Endothelial cell of hepatic sinusoid (primary cell): ENCODE results near the gene CDH22.

Experiments
- in situ Hi-C: cut with HindIII; loops from 2 replicates; pipeline ENCODE4 v1.10.0; 2017; ENCODE audit warnings: low sequenced_read_pairs

CDH22 gene

GRCh38 chr20:46249671-46250070 is 58.6 kb downstream of the CDH22 start:
- in situ Hi-C loops, result no loop called here

- in situ Hi-C loops, result no loop called here
Observed at GRCh38 chr20:46246559-46246958, 61.7 kb downstream of the CDH22 start.

GRCh38 chr20:46243707-46244628 is 64.3 kb downstream of the CDH22 start:
- in situ Hi-C loops, result no loop called here

- in situ Hi-C loops, result no loop called here
Observed at GRCh38 chr20:46242390-46242789, 65.9 kb downstream of the CDH22 start.

GRCh38 chr20:46240881-46241280 is 67.4 kb downstream of the CDH22 start:
- in situ Hi-C loops, result no loop called here

- in situ Hi-C loops, result no loop called here
Observed at GRCh38 chr20:46240065-46240464, 68.2 kb downstream of the CDH22 start.

- in situ Hi-C loops, result no loop called here
Observed at GRCh38 chr20:46237736-46238135, 70.6 kb downstream of the CDH22 start.

GRCh38 chr20:46237227-46237626 is 71.1 kb downstream of the CDH22 start:
- in situ Hi-C loops, result no loop called here

GRCh38 chr20:46235077-46235476 is 73.2 kb downstream of the CDH22 start:
- in situ Hi-C loops, result no loop called here

GRCh38 chr20:46233701-46234100 is 74.6 kb downstream of the CDH22 start:
- in situ Hi-C loops, result no loop called here

GRCh38 chr20:46232539-46232938 is 75.8 kb downstream of the CDH22 start:
- in situ Hi-C loops, result no loop called here

- in situ Hi-C loops, result no loop called here
Observed at GRCh38 chr20:46230801-46231282, 77.5 kb downstream of the CDH22 start.

- in situ Hi-C loops, result no loop called here
Observed at GRCh38 chr20:46230106-46230491, 78.2 kb downstream of the CDH22 start.

- in situ Hi-C loops, result no loop called here
Observed at GRCh38 chr20:46229478-46230105, 78.7 kb downstream of the CDH22 start.

- in situ Hi-C loops, result no loop called here
Observed at GRCh38 chr20:46228670-46229069, 79.6 kb downstream of the CDH22 start.

- in situ Hi-C loops, result no loop called here
Observed at GRCh38 chr20:46227272-46227767, 81.0 kb downstream of the CDH22 start.

GRCh38 chr20:46226602-46227001 is 81.7 kb downstream of the CDH22 start:
- in situ Hi-C loops, result no loop called here

GRCh38 chr20:46222521-46223007 is 85.7 kb downstream of the CDH22 start:
- in situ Hi-C loops, result no loop called here

- in situ Hi-C loops, result no loop called here
Observed at GRCh38 chr20:46221256-46221833, 87.0 kb downstream of the CDH22 start.

GRCh38 chr20:46220455-46221207 is 87.7 kb downstream of the CDH22 start:
- in situ Hi-C loops, result no loop called here

- in situ Hi-C loops, result no loop called here
Observed at GRCh38 chr20:46219920-46220319, 88.4 kb downstream of the CDH22 start.
